ENCODE results near the gene TCF7L2. TPM values are rescaled to one million over a fixed set of nuclear protein-coding genes. Genes with fewer than 3 reads are reported as not detected.
A peak's percentile ranks its signal among the peaks of the same experiment; 100 is the strongest.

Gene TCF7L2
- total RNA-seq, 2 donors from 2014 or later: 15.7 to 16.3 TPM

DNA sequence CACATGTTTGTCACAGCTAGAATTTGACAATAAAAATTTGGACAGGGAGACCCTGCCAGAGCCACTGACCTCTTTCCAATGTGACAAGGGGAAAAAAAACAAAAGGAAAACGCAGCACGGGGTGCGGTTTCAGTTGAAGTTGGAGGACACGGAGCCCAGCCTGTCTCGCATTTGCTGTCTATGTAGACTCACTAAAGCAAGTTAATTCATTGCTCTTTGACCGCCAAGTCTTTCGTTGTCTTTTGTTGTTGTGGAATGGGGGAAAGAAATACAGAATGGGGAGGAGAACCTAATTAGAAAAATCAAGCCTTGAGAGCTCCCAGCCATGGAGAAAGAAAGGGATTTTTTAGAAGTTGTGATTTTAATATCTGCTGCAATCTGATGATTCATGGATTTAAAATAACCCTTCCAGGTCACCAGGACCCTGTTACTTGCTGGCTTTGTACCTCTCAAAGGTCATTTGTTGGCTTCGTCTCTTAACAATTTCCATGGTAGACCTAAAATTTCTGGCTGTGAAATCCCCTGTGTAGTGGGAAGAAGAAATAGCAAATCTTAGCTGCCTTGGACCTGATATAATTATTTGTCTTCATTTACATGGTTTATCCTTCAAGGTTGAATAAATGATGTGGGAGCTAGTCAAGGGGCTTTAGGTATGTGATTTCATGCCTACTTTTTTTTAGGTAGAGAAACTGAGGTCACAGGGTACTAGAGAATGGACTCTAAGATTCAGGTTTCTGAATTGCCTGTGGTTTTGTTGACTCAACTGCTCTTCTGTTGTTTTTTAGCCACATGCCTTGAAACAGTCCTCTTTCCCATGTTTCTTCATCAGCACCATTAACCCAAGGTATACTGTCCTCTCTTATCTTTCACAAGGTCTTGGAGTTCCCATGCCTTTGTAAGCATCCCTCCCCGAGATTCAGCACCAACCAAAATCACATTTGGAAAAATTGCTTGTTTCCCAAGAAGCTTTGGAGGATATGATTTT is 78.7 kb downstream of the TCF7L2 start:
- ATAC-seq: peak in 1 of 2 donors; percentile 23
- DNase-seq: no peak
- intact Hi-C loops (cut with DNase I): loop anchor here in 1 of 2 donors (10.0 kb wide), 1 partner anchor 74 kb away; the partner anchor contains the start of gene TCF7L2

DNA sequence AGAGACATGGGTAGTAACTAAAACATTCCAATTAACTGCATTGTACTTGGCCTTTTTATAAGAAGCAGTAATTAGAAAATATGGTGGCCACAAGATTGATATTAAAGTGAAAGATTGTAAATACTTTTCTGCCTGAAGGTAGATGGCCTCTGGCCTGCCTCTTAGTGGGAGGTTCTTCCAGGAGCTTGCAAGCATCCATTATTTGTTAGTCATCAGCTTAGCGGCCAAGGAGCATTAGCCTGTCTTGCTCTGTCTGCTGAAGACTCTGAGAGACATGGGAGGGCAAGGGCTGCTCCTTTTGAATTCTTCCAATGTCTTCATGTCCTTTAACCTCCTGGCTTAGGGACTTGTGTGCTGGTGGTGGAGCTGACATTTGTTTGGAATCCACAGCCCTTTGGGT is 80.4 kb downstream of the TCF7L2 start:
- ATAC-seq: peak in 1 of 2 donors; percentile 68
- intact Hi-C loops (cut with DNase I): no loop called here
- DNase-seq: no peak

DNA sequence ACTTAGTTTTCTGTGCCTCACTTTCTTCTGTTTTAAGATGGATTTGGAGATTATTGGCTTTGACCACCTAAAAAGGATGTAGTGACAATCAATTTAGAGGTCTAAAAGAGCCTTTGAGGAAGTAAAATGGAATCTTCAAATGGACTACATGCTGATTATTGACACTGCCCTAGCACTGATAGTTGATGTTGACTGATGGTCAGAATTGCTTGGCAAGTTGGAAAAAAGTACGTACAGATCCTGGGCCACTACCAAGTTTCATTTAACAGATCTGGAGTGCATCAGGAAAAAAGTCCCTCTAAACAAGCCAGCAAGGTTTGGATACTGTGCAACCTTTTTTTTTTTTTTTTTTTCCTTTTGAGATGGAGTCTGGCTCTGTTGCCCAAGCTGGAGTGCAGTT is 81.1 kb downstream of the TCF7L2 start:
- intact Hi-C loops (cut with DNase I): no loop called here
- no peak for ATAC-seq

DNA sequence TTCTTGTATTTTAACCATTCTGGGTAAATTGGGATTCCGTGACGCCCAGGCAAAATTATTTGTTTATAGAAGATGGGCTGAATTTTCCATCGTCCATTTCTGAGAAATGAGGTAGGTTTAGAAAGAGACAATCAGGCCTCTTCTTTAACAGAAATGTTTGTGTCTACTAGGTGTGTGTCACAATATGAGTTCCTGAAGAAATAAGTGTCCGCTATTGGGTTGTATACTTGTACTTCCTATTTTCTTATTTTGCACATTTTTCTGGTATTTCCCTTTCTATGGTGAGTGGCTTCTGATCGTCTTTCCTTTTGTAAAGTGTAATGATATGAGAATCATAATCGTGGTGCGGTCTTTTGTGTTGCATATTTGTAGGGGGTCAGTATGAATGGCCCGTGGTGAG is 83.9 kb downstream of the TCF7L2 start:
- intact Hi-C loops (cut with DNase I): no loop called here
- DNase-seq (no peak), ATAC-seq (no peak)

More for the DNA sequence above, 81.1 kb downstream of the TCF7L2 start:
- no peak for DNase-seq

DNA sequence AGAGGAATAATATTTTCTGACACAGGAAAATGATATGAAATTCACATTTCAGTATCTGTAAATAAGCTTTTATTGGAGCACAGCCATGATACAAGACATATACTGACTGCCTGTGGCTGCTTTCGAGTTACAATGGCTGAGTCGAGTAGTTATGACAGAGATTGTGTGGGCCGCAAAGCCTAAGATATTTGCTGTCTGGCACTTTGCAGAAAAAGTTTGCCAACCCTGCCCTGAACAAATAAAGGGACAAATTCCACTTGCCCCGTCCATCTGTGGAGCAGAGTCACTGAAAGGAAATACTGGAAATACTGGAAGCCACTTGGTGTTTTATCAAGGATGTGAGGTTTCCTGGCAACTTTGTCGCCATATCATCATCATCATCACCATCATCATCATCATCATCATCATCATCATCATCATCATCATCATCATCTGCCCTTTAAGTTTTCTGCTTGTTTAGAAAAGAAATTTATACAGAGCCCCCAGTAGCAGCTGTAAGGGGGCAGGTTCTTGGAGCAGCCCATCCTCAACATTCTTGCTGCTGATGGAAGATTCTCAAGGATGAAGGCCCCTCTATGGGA is 85.8 kb downstream of the TCF7L2 start:
- peak in 1 of 2 donors; percentile 30 for ATAC-seq

DNA sequence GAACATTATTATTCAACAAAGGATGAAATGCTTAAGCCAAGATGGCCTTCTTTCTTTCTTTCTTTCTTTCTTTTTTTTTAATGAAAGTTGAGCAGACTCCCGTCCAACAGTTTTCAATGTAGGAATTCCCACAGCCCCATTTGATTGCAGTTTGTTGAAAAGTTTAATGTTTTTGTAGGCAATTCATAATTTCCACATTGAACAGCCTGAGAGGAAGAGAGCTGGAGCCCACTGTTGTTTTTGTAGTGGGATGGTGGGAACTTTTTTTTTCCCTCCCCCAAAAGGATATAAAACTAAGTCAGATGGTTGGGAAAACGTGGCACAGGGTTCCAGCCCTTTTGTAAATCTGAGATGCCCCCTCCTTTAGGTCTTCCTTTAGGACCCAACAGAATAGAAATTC is 86.6 kb downstream of the TCF7L2 start:
- intact Hi-C loops (cut with DNase I): no loop called here
- DNase-seq (no peak), ATAC-seq (no peak)

More for the DNA sequence above, 85.8 kb downstream of the TCF7L2 start:
- intact Hi-C loops (cut with DNase I): no loop called here
- no peak for DNase-seq

DNA sequence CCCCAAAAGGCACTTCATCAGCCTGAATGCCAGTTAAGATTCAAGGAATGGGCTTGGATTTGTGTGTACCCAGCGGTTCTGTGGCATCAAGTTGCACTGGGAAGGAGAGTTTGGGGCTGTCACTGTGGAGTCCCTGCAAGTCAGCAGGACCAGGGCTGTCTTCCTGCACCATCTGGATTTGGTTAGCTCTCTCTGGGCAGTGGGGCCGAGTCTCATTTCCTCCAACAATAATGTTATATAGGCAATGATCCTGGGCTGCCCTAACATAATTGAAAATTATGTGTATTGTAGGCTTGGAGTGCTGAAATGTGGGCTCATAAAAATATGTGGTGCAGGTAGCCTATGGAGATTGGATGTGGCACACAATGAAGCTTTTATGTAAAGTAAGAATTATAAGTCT is 87.2 kb downstream of the TCF7L2 start:
- intact Hi-C loops (cut with DNase I): no loop called here
- ATAC-seq (no peak), DNase-seq (no peak)

DNA sequence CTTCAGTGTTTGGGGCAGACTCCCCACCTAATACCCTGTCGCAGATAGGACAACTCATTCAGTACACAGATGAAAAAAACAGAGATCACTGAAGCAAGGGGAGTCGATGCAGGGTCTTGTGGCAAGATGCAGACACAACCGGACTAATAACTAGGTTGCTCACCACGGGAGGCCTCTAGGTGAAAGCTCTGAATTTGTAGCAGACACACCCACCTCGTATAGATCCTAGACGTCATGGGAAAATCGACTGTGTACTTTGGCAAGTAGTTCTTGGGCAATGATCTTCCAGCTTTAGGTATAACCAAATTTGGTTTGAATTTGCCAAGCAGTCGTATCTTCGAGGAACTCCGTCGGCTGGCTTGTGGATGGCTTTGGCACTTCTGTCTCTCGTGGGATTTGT is 88.1 kb downstream of the TCF7L2 start:
- DNase-seq: no peak
- intact Hi-C loops (cut with DNase I): no loop called here
- no peak for ATAC-seq

DNA sequence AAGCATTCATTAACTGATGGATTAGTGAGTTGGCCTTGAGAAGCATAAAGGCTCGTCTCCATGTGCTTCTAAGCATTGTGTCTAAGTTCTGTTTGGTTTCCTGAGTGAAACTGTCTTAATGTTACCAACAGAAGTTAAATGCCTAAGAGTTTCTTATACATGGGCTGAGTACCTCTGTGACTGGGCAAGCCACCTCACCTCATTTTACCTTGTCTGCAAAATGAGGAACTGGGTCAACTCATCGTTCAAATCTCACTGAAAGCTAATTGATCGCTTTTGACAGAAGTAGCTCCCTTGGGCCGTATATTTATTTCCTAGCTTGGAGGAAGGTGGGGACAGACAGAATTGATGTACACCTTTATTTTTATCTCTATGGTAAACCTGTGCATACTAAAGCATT is 88.9 kb downstream of the TCF7L2 start:
- ATAC-seq (no peak), DNase-seq (no peak)
- intact Hi-C loops (cut with DNase I): no loop called here

DNA sequence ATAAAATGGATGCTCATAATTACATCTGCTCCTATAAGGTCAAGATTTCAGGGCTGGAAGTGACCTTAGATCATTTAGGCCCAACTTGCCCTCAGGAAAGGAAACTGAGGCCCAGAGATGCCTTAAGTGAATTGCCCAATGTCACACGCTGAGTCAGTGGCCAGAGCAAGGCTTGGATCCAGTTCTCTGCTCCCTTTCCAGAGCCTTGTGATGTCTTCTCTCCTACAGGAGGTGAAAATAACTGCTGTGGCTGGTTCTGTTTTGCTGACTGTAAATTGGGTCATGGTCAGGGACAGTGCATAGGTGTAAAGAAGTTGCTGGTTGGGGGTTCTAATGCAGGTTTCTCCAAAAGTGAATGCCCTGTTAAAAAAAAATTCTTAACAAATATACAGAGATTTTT is 91.3 kb downstream of the TCF7L2 start:
- DNase-seq: no peak
- ATAC-seq: no peak
- intact Hi-C loops (cut with DNase I): no loop called here

DNA sequence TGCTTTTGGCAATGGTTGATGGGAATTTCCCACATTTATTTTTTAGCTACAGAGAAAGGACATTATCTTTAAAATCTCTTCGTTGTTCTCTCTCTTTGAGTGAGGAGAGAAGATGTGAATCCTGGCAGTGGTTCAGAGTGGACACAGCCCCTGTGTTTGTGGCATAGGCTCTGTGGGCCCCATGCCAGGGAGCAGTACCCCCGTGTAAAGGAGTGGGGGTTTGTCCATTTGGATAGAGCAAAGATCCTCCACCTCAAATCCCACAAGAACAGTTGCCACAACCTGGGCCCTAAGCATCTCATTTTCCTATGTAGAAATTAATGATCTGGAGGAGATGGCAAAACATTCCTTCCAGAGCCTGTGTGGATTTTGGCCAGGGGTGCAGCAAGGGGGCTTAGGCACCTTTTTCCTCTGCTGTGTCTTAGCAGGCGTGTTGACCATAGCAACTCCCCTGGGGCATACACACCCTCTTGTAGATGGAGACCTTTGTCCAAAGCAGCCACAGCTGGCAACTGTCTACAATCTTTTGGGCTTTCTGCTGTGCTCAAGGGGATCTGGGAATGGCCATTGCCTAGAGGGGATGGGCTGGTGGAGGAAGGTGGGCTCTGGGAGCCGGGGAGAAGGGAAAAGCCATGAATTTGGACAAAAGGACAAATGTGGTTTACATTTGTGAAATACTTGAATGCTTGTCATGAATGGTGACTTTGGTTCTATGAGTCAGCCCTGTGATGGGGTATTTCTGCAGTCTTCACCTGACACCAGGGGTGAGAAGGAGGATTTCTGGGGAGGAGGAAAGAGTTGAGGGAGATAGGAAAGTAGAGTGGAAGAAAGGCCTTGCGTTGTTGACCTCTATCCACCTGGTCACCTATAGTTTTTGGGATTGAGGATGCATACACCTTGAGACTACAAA is 92.0 kb downstream of the TCF7L2 start:
- intact Hi-C loops (cut with DNase I): no loop called here
- DNase-seq (no peak), ATAC-seq (no peak)

DNA sequence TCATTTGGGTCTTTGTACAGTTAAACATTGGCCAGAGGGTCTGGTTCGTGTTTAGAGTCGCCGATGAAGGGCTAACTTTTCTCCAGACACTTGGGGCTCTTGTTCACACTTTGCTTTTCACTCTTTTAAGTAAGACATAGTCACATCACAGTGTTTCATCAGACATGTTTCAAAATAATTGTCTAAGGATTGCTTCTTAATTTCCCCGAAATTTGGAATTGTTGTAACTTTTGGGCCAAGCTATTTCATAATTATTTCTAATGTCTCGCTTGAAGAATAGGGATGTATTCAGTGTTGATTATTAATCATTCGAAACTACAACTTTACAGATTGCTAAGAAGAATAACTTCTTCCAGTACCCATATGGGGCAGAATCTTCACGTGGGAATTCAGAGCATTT is 92.8 kb downstream of the TCF7L2 start:
- intact Hi-C loops (cut with DNase I): no loop called here
- ATAC-seq (peak in 1 of 2 donors; percentile 48), DNase-seq (no peak)

DNA sequence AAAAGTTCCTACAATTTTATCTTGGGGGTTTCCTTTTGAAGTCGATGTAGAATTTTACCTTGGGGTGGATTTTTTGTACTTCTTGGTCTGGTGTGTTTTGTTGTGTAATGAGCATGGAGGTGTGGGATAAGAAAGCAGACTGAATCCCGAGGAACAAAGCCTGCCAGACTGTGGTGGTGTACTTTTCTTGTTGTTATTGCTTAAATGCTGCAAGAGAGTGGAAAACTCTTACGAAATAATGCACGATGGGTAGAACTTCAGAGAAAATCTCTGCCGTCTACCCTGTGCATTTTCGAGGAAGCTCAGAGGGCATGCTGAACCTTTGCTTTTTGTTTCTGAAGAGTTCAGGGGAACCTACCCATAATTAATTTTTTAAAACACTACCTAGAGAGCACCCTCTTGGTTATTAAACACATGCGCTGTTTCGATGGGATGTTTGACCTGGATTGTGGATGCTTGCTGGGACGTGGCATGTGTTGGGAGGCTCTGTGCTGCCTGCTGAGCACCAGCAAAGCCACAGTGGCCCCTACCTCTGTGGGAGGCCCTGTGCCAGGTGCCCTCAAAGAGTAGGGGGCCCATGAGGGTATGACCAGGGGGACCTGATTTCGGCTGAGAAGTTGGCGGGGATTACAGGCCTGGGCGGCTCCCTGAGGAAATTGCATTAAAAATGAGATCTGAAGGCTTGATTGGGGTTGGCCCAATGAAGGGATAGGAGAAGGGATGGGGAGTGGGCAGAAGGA is 94.1 kb downstream of the TCF7L2 start:
- intact Hi-C loops (cut with DNase I): no loop called here
- no peak for DNase-seq
- no peak for ATAC-seq

DNA sequence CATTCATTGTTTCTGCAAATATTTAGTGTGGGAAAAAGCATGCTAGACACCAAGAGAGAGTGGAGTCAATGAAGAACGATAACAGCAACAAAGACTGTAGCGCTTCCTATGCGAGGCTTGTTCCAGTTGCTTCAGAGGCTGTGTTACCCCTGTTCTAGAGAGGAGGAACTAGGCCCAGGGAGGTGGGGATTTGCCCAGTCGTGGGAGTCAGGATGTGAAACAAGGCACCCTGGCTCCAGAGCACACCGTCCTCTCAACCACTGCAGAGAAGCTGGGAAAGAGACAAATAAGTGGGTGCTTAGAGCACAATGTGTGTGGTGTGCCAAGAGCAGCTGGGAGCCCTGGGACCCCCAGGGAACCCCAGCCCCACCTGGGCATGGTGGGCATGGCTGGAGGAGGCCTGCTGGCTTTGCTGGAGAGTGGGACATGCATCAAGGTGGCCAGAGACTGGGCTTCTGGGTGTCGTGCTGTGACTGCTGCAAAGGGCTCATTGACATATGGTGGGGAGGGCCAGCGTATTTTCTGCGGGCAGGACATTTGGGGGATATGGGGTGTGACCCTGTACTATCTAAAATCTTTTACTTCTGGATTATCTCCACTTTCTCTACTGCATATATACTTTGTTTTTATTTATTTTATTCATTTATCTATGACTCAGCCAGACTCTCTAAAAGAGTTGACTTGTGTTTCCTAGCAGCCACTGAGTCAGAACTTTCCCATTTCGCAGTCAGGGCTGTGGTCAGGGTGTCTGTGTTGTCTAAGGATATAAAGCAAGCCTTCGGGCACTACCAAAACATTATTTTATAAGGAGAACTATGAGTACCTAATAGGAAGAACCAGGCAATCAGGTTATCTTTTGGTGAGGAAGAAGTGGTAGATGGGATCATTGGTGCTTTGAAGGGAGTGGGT is 95.4 kb downstream of the TCF7L2 start:
- intact Hi-C loops (cut with DNase I): no loop called here
- ATAC-seq (peak in 1 of 2 donors; percentile 87), DNase-seq (no peak)

DNA sequence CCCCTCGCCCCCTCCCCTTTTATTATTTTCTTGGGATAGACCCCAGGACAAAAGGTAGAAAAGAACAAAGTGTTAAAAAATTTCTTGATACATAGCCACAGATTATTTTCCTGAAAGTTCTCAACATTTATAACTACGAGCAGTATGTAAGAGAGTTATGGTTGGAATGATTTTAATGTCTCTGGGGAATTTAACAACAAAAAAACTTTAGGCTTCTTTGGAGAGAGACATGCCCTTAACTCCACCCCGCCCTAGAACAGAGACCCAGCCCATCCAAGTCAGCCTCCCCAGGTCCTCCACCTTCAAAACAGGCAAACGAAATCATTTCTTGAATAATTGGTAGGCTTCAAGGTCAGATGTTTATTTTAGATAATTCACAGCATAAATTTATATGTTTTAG is 97.1 kb downstream of the TCF7L2 start:
- peak in 1 of 2 donors; percentile 12 for ATAC-seq

DNA sequence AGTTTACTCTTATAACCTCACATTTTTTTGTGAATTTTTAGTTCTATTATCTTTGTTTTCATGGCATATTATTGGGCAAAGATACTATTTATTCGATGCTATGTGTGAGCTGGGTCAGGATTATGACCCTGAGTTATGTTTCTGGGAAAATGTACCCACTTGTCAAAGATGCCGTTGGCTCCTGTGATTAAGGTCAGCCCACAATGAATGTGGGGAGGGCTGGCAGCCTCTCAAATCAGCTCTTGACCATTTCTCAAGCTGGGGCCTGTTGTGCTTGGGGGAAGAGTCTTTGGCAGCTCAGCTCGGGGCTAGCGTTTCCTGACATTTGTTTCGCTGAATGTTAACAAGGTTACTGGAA is 97.5 kb downstream of the TCF7L2 start:
- DNase-seq (peak; percentile 64), ATAC-seq (peak; percentile 45 to 63)

More for the DNA sequence above, 97.1 kb downstream of the TCF7L2 start:
- DNase-seq: no peak
- intact Hi-C loops (cut with DNase I): no loop called here

DNA sequence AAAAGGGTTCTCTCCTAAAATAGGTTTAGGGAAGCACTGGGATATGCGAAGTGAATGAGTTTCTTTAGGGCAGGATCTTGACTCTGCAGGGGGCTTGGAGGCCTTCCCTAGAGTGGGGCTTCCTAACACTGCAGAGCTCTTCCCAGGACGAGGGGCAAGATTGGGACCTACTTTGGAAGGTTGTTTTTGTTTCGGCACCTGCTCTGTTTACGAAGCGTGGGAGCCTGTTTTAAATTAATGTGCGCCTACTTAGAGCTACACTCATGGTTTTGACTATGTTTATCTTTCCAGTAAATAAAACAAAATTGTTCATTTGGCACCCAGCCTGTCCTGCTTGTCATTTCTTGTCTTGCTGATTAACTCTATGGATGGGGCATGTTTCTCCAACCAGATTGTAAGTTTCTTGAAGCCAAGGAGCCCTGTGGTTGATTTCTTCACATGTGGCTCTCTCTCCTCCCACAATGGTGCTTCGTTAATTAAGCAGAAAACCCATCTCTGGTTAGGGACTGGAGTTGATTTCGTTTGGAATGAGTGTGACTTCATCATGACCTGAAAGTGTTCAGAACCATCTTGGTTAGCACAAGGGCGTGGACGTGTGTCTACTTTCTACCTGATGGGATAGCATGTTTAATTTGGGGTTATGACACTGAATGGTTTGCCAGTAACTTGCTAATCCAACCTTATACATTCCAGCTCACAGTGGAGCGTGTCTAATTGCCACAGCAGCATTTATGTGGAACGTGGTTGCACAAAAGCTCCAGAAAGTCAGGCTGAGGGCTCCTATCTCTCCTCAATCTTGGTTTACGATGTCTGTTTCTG is 98.1 kb downstream of the TCF7L2 start:
- ATAC-seq: no peak
- intact Hi-C loops (cut with DNase I): no loop called here
- DNase-seq: no peak

More for the DNA sequence above, 97.5 kb downstream of the TCF7L2 start:
- intact Hi-C loops (cut with DNase I): no loop called here
